GM19240 (cell line): ENCODE measurements around the gene HEPHL1.

Source experiments
- DNase-seq: peaks from one replicate; pipeline ENCODE4 v3.0.0; 2011; ENCODE audit warnings: low spot score; ENCODE audit not compliant: insufficient read length

HEPHL1 gene

DNA sequence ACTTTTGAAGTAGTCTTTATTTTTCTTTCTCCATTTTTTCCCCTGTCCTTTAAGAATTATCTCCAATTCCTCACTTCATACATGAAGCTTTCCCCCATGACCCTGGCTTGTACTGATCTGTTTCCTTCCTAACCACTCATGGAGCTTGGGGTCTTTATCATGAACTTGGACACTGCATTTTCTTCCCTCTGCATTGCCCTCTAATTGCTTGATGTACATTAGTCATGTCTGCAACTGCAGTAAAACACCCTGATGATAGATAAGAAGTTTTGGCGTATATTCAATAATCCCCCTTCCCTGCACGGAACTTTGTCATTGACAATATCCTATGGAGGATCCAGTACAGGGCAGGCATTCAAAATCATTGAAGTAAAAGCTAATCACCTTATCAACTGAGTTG is 3.4 kb downstream of the HEPHL1 start:
- no peak for DNase-seq

DNA sequence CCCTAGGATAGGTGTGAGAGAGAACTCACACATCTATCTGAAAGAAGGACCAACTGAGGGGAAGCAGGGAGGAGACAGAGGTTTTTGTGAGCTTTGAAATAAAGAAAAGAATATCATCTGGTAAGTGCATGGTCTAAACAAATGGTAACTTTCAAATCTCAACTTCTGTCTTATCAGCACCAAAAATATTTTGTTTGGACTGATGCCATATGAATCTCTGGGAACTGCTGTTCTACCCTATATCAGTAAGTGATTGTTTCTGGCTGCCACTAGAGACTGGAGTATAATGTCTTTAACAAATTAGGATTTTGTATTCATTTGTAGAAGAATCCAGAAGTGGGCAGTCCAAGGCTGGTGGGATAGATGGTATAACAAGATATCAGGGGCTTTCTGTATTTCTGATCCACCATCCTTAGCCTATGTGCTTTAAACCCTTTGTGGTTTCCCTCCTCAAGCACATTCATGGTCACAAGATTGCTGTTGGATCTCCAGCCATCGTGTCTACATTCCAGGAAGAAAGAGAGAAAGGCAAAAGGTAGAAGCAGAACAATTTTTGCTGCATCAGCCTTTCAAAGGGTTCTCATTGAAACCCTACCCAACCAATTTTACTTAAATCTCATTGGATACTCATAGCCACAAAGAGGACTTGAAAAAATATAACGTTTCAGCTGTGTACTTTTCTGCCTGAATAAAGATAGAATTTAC is 4.7 kb downstream of the HEPHL1 start:
- DNase-seq, result no peak

DNA sequence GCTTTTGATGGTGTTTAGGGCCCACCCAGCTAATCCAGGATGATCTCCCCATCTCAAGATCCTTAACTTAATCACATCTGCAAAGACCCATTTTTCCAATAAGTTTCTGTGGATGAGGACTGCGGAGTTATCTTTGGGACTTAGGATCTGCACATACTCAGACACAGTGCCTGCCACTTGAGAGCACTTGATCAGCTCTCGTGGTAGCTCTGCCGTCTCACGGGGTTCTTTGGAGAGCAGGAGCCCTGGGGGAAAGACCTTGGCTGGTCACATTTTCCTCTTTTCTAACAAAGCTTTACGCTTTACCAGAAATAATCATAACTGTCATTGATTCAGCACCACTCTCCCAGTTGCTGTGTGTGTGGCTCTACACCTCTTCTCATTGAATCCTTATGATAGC is 6.1 kb downstream of the HEPHL1 start:
- no peak for DNase-seq

DNA sequence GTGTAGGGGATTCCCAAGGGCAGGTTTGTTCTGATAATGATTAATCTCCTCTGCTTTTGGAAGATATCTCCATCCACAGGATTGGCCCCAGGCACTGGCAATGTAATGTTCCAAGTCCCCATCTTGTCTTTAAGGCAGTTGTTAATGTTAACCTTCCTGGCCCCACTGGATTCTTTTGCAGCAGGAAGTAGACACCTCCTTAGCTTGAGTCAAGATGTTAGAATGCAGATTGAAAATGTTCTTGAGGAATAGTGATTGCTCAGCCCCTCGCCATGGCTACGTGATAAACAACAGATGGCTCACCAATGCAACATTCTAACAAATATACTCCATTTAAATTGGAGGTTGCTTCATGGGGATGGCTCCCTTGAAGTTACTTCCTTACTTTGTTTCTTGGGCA is 7.3 kb downstream of the HEPHL1 start:
- DNase-seq, result no peak

DNA sequence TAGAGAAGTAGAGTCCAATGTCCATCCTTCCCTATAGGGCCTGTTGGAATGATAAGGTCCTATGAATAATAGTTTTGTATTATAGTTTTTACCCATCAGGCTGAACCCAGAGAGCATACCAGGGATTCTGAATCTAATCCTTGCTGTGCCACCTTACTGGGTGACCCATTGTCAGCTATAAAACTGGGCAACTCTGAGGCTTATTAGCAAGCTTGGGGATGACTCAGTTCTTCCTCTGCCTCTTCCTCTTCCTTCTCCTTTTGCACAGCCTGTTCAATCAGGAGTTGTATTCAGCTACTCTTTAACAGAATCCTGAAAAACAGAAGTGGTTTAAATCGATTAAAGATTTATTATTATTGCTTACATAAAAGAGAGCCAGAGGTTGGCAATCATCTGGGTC is 8.9 kb downstream of the HEPHL1 start:
- DNase-seq, result no peak

DNA sequence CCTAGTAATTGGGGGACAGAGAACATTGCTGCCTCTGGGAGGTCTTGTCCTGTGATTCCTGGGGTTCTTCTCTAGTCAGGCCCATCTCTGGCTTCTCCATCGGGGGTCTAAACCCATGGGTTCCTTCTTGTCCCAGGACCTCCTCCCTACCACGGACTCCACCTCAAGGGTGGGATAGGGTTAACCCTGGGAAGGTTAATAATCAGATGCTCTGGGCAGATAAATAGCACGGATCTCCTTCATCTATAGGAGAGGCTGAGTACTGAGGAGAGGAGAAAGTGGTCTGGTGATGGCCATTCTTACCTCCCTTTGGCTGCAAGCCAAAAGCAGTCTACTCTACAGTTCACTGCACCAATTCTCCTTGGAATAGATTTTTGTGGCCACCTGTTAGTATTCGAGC is 10.5 kb downstream of the HEPHL1 start:
- no peak for DNase-seq

DNA sequence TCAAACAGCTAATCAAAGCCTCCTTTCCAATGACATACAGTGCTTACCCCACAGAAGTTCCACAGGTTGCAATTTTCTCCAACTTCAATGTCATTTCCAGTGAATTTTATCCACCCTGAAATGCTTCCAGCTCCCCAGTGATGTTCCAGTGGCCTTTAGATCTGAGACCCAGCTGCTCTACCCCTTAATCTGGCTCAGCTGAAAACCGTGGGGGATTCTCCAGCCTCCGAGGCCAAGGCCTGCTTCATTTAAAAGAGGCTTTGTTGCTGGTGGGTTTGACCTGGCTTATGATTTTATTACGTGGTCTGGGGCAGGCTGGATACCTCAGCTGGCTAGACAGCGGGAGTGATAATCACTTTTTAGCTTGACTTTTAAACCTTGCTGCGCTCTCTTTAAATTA is 10.9 kb downstream of the HEPHL1 start:
- DNase-seq, result no peak

DNA sequence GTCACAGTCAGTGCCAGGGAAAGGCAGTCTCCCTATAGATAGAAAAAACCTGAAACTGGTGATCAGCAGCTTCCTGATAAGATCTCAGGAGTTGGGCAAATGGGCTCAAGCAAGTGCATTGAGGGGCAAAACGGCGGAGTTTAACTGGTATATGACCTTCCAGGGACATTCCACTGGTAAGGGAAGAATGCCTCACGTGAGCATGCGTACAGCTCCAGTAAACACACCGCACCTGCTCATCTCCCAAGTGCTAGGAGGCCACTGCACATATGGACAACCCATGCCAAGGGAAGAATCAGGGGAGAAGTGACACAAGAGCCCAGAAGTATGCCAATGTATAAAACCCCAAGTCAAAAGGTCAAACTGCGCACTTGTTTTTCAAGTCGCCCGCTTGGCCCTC is 11.6 kb downstream of the HEPHL1 start:
- no peak for DNase-seq

DNA sequence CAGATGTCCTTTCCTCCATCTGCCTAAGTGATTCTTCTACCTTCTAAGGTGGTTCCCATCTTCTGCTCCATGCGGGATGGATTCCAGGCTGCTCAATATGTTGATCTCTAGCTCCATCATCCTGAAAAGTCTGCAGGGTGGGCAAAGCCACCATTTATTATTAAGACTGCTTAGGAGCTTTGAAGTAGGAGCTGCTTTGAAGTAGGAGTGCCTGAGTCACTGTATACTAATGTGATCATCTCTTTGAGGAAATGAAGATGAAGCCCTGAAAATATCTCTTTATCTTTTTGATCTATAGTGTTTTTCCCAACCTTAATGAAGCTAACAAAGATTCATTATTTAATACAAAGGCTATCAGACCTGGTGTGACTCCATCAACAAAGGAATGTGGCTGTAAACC is 13.1 kb downstream of the HEPHL1 start:
- DNase-seq, result no peak

DNA sequence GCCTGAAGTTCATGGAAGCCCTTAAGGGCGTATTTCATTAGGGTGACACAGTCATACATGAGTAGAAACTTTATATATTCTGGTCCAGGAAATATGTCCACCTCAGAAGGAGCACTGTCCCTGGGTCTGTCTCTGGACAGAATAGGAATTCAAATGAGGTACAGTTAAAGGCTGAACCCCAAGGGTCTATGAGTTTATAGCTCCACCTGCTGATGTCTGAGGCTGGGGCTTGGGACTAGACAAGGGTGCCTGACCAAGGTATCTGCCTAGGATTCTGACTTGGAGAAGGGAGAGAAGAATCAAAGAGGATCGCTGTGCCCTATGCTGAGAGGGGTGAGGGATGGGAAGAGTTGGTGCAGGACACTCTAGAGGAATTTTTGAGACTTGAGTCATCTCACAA is 14.9 kb downstream of the HEPHL1 start:
- DNase-seq, result no peak

DNA sequence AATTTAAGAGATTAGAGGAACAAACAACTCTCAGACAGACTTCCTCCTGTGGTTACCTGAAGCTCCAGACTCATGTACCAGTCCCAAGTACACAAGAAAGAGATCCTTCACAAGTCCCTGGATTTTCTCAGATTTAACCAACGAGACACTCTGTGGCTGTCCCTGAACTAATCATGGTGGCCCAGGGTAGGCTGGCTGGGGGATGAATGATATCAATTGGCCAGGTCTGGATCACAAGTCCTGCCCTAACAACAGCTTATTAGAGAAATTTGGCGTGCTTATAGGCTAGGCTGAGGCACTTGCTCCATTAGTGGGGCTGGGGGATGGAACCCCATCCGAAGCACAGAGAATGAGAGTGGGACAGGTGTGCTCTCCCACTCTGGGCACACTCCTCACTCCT is 22.1 kb downstream of the HEPHL1 start:
- no peak for DNase-seq

DNA sequence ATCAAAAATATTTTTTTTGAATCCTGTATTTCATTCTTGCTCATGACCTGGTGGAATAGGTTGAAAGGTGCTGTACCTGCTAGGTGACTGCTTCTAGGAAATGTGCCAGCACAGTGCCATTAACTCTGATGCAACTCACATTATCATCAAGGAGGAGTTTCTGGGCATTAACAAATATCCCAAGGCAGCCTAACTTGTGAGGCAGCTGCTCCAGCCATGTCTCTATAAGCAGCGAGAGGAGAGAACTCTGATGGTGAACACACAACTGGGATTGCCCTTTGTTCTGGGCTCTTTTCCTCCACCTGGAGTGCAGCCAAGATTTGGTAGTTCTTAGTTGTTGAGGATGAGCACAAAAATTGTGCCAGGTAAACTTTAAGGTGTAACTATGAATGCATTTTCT is 25.6 kb downstream of the HEPHL1 start:
- DNase-seq, result no peak

DNA sequence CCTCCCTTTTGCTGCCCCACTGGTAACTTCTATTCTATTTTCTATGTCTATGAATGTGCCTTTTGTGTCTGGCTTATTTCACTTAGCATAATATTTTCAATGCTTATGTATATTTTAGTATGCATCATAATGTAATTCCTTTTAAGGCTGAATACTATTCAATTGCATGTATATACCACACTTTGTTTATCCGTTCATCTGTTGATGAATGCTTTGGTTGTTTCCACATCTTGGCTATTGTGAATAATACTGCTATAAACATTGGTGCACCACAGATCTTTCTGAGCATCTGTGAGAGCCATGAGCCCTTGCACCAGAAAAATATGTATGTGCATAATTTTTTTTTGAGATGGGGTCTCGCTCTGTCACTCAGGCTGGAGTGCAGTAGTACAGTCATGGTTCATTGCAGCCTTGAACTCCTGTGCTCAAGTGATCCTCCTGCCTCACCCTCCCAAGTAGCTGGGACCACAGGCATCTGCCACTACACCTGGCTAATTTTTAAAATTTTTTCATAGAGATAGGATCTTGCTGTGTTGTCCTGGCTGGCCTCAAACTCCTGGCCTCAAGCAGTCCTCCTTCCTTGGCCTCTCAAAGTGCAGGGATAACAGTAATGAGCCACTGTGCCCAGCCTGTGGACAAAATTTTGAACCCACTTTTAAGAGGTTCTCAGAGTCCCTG is 27.0 kb downstream of the HEPHL1 start:
- DNase-seq, result no peak

DNA sequence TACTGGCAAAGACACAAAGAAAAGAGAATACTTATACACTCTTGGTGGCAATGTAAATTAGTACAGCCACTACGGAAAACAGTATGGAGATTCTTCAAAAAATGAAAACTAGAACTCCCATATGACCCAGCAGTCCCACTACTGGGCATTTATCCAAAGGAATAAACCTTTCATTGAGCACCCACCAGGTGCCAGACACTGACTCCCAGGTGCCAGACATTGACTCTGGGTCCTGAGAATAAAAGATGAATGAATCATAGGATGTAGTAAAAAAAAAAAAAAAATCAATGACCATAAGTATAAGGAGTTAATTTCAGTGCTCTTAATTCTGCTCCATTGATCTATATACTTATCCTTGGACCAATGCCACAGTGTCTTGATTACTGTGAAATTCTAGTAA is 28.2 kb downstream of the HEPHL1 start:
- no peak for DNase-seq

DNA sequence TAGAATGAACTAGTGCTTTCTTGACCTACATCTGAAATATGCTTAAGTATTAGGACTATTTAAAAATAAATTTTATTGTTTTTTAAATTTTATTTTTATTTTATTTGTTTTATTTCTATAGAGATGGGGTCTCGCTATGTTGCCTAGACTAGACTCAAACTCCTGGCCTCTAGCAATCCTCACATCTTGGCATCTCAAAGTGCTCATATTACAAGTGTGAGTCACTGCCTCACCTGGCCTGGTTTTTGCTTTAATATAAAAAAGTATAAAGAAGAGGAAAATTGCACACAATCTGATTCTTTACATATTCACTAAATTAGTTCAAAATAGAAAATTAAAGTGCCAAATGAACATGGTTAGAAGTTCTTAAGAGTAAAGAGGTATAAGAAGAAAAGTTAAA is 37.5 kb downstream of the HEPHL1 start:
- no peak for DNase-seq

DNA sequence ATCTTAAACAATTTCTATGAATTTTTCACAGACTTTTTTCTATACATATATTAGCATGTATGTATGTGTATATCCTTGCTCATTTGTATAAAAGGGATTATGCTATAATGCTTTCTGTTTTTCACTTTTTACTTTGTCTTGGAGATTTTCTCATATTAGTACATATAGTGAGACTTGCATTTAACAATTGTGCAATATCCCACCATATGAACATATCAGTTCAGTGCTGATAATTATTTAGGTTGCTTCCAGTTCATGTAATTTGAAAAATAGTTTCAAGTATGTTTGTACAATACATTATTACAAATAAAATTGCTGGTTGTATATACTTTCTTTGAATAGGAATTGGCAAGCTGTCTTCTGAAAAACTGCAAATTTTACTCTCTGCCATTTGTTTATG is 37.9 kb downstream of the HEPHL1 start:
- DNase-seq, result no peak

DNA sequence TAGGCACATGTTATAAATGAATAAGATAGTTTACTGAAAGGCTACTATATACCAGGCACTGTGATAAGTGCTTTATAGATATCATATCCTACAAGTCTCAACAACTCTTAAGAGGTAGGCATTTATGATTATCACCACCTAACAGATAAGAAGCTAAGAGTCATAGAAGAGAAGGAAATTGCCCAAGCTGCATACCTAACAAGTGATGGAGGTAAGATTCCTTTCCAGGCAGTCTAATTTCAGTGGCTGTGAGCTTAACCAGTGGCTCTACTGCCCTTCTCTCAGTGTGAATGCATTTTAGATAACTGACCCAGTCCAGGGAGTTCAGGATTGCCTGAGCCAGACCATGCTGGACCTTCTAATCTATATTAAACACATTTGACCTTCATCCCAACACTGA is 39.2 kb downstream of the HEPHL1 start:
- DNase-seq, result no peak

DNA sequence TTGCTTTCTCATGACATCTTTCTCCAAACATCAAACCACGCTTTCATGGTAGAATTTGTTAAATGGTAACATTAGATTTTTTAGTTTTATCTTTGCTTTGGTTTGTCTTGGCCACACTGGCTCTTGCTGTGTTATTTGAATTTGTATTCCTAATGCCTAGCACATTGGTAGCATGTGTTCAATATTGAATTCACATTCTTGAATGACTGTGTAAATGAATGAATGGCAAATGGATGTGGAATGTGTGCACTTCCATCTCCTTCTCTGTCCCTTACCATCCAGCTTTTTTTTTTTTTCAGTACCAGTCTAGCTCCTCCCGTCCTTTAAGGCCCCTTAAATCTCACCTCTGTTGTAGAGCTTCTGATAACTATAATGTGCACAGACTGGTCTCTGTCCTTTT is 41.2 kb downstream of the HEPHL1 start:
- no peak for DNase-seq

DNA sequence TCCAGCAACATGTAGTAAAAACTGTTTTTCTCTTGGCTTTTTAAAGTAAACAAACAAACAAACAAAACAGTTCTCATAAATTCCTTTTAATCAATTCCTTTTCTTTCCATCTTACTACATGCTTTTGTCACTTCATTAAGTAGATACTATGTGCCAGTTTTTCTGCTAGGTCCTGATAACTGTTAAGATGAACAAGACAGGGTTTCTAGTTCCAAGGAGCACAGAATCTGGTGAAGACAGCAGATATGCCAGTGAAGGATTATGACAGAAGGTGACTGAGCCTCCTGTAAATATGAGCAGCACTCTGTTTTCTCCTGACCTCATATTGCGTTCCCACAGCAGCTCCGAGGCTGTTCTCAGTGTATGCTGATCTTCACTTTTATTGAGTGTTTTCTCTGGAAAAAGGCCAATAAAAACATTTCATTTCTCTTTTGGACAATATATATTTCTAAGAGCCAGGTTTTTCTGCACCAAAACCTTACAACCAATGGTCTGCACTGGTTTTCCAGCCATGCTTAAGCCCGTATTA is 45.8 kb downstream of the HEPHL1 start:
- no peak for DNase-seq

DNA sequence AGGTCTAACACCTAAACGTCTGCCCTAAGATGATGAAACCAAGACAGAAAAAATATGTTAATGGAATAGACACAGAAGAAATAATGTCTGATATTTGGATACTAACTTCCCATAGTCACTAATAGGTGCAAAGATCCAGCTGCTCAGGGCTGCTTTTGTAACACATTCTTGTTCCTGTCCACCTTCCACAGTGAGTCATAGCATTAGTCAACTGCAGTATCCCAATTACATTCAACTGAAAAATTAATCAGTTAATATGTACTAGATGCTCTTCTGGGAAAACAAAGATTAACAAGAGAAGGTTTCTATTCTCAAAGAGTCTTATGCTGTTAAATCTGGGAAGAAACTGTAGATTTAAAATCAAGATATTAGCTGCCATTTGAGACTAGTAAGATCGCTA is 47.6 kb downstream of the HEPHL1 start:
- DNase-seq, result no peak

DNA sequence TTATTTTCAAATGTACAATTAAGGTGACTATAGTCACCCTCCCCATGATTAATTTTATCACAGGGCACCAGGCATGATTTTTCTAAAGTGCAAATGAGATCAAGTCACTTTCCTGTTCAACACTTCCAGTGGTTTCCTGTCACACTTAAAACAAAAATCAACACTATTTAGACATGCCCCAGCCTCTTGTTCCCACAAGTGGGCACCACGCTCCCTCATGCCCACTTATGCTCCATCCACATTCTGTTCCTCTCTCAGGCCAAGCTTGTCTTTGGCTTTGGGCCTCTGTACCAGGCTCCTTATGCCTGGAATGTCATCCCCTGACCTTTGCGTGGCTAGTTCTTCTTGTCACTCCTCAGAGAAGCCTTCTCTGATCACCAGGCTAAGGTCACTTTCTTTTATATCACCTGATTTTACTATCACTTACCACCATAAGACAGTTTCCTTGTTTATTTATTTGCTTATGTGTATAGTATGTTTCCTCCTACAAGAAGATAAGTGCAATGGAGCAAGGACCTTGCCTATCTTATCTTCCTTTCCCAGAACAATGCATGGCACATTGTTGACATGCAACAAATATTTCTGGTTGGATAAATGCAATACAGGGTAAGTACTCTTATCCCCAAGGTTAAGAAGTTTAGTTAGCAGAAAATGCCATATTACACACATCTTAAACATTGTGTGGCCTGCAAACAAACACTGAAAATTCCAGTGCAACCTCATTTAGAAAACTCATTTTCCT is 56.6 kb downstream of the HEPHL1 start:
- no peak for DNase-seq

DNA sequence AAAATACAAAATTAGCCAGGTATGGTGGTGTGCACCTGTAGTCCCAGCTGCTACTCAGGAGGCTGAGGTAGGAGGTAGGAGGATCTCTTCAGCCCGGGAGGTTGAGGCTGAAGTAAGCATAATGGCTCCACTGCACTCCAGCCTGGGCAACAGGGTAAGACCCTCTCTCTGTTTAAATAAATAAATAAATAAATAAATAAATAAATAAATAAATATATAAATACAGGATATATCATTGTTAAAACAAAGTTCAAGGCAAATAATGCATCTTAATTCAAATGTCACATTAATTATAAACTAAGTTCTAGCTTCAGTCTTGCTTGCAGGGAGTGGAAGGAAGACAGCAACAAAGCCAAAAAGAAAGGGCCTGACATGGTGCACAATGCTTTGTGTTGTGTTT is 63.0 kb downstream of the HEPHL1 start:
- DNase-seq, result no peak

DNA sequence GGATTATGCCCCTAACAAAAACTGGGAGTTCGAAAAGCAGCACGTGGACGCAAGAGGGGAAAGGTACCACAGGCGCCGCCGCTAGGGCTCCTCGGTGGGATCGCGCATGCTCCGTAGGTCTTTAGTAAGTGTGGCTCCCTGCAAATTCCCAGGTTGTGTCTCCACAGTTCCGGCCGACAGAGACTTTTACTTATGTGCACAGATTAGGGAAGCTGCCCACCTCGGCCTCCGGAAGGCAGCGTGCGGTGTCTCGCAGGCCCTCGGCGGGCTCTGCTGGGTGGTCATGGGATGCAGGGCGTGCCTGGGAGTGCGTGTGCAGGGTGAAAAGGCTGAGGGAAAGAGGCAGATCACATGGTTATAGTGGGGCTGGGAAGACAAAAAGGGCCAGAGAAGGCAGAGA is 67.8 kb downstream of the HEPHL1 start:
- DNase-seq, result no peak
